Keratinocyte (primary cell): Measurements from ENCODE around the gene ZNF423. TPM values are rescaled to one million over a fixed set of nuclear protein-coding genes. Genes with fewer than 3 reads are reported as not detected.

ENCODE experiments used
- DNase-seq: peaks from one replicate; pipeline ENCODE4 v3.0.0-alpha.2; 2011; ENCODE audit warnings: low read depth, missing footprints, low spot score
- FAIRE-seq: peaks from 2 replicates; lab custom pipeline; 2011; peaks lifted over from hg19 to GRCh38; lab: Jason Lieb, UNC
- H2AFZ ChIP-seq: 2 replicates; pipeline ENCODE4 v1.6.0; 2012; ENCODE audit warnings: low read length, control low read depth, inconsistent platforms; ENCODE audit not compliant: control insufficient read depth
- H3K27ac ChIP-seq: 2 replicates; pipeline ENCODE4 v1.5.1; 2011; ENCODE audit warnings: low read length; ENCODE audit not compliant: control insufficient read depth, insufficient read depth
- H3K27me3 ChIP-seq: 3 replicates; pipeline ENCODE4 v1.6.0; 2011; ENCODE audit warnings: low read length; ENCODE audit not compliant: control insufficient read depth, insufficient read depth; ENCODE audit errors: extremely low read depth
- H3K36me3 ChIP-seq, 2 experiments: 2 replicates in 1 of 2; 3 replicates in 1 of 2; pipeline ENCODE4 v1.5.1; 2011; ENCODE audit warnings: low read length in 2 of 2, mild to moderate bottlenecking in 1 of 2; ENCODE audit not compliant: control insufficient read depth in 2 of 2, insufficient read depth in 2 of 2; ENCODE audit errors: extremely low read depth in 1 of 2
- H3K4me1 ChIP-seq: 3 replicates; pipeline ENCODE4 v1.5.1; 2011; ENCODE audit warnings: low read length; ENCODE audit not compliant: control insufficient read depth, insufficient read depth; ENCODE audit errors: extremely low read depth
- H3K4me2 ChIP-seq: 3 replicates; pipeline ENCODE4 v1.6.0; 2011; ENCODE audit warnings: low read depth, low read length; ENCODE audit not compliant: control insufficient read depth, insufficient read depth; ENCODE audit errors: extremely low read depth
- H3K4me3 ChIP-seq, 3 experiments: fragments of 200-600 bp in 1 of 3; sonication (generic) in 1 of 3; 2 replicates in 2 of 3; 3 replicates in 1 of 3; pipeline ENCODE4 v1.5.1; 2011 to 2016; ENCODE audit warnings: low read length in 3 of 3, mild to moderate bottlenecking in 3 of 3, control low read depth in 2 of 3, inconsistent platforms in 1 of 3, low read depth in 1 of 3, mixed read lengths in 1 of 3, mixed run types in 1 of 3, moderate library complexity in 1 of 3; ENCODE audit not compliant: control insufficient read depth in 2 of 3, insufficient read depth in 2 of 3; ENCODE audit errors: extremely low read depth in 1 of 3
- H3K79me2 ChIP-seq: 2 replicates; pipeline ENCODE4 v1.6.0; 2012; ENCODE audit warnings: low read length; ENCODE audit not compliant: control insufficient read depth, insufficient read depth
- H3K9ac ChIP-seq: 3 replicates; pipeline ENCODE4 v1.6.0; 2011; ENCODE audit warnings: low read length; ENCODE audit not compliant: control insufficient read depth, insufficient read depth; ENCODE audit errors: extremely low read depth
- H3K9me1 ChIP-seq: 3 replicates; pipeline ENCODE4 v1.6.0; 2011; ENCODE audit warnings: low read length; ENCODE audit not compliant: control insufficient read depth, insufficient read depth; ENCODE audit errors: extremely low read depth
- H3K9me3 ChIP-seq: 2 replicates; pipeline ENCODE4 v1.5.1; 2012; ENCODE audit warnings: low read depth, low read length; ENCODE audit not compliant: control insufficient read depth
- H4K20me1 ChIP-seq: 3 replicates; pipeline ENCODE4 v1.6.0; 2011; ENCODE audit warnings: low read length; ENCODE audit not compliant: control insufficient read depth, insufficient read depth; ENCODE audit errors: extremely low read depth
- CTCF ChIP-seq, 3 experiments: IDR thresholded peaks in 1 of 3; conservative IDR thresholded peaks in 1 of 3; optimal IDR thresholded peaks in 1 of 3; 2 replicates in 2 of 3; 3 replicates in 1 of 3; pipeline versions ENCODE3 to v1.5.1; 2011; ENCODE audit warnings: low read length in 3 of 3, mild to moderate bottlenecking in 3 of 3, moderate library complexity in 2 of 3, control low read depth in 1 of 3, inconsistent platforms in 1 of 3; ENCODE audit not compliant: insufficient read depth in 2 of 3; ENCODE audit errors: extremely low read depth in 1 of 3
- EZH2 ChIP-seq: IDR thresholded peaks from one replicate; pipeline ENCODE4 v1.6.1; 2012; ENCODE audit warnings: inconsistent platforms, mild to moderate bottlenecking, low read length, moderate library complexity
- dilution Hi-C: fragments of 300-500 bp; cut with MboI; formaldehyde crosslinking; loops from one replicate; pipeline ENCODE4 v1.7.0; 2020; ENCODE audit warnings: low sequenced_read_pairs; ENCODE audit not compliant: extremely low pct_ligation_motif_present
- polyA plus RNA-seq, 5 experiments: library from polyadenylated mRNA; depleted of rRNA in 3 of 5; stranded (reverse) in 3 of 5; stranded (forward) in 1 of 5; unstranded in 1 of 5; fragments of >200 nt; gene quantifications; 1 replicate in 1 of 5; 2 replicates in 3 of 5; 3 replicates in 1 of 5; pipeline versions ENCODE4 v1.2.1 to v1.2.3, GENCODE V29; 2011 to 2012; ENCODE audit warnings: missing spikeins in 2 of 5, low read depth in 1 of 5, low replicate concordance in 1 of 5

The ZNF423 gene
- polyA plus RNA-seq, 1 donor (not counting 4 experiments of a cell fraction or from before 2014, with no cell fraction given), result 0.05 TPM

GRCh38 chr16:49602976-49603310, 253.0 kb downstream of the ZNF423 start:
- Histone ChIP-seq H3K27ac (no peak overlapping the region), H3K4me3 (no peak overlapping the region), H3K9ac (no peak overlapping the region), H3K9me3 (no peaks in the 10 kb centered on the region), H3K79me2 (no peaks in the 10 kb centered on the region), H4K20me1 (no peaks in the 10 kb centered on the region), H3K9me1 (no peaks in the 10 kb centered on the region), H3K27me3 (no peaks in the 10 kb centered on the region), H3K4me1 (no peaks in the 10 kb centered on the region), H2AFZ (no peak overlapping the region), H3K36me3 (no peaks in the 10 kb centered on the region), H3K4me2 (no peak overlapping the region)
- dilution Hi-C loops, result no loop called here
- FAIRE-seq, result no peak
- no peak for DNase-seq
- TF ChIP-seq EZH2 (no peak), CTCF (optimal IDR thresholded peaks at IDR 0.05 in 1 of 3, IDR thresholded peaks at IDR 0.05 in 1 of 3, conservative IDR thresholded peaks at IDR 0.05 in 1 of 3; ENCODE audit: extremely low read depth in 1 of 3, insufficient read depth in 2 of 3, low read length in 3 of 3) (no peak)

GRCh38 chr16:49602201-49602975, 253.5 kb downstream of the ZNF423 start:
- dilution Hi-C loops, result no loop called here
- no peak for DNase-seq
- H3K4me1 ChIP-seq, result no peaks in the 10 kb centered on the region
- FAIRE-seq, result no peak
- no peaks in the 10 kb centered on the region for H4K20me1 ChIP-seq
- H3K4me2 ChIP-seq, result no peak overlapping the region
- H2AFZ ChIP-seq, result no peak overlapping the region
- no peaks in the 10 kb centered on the region for H3K9me3 ChIP-seq
- no peaks in the 10 kb centered on the region for H3K9me1 ChIP-seq
- no peaks in the 10 kb centered on the region for H3K27me3 ChIP-seq
- H3K4me3 ChIP-seq, result no peak overlapping the region
- no peak for TF ChIP-seq EZH2
- no peak overlapping the region for H3K27ac ChIP-seq
- H3K79me2 ChIP-seq, result no peaks in the 10 kb centered on the region
- H3K9ac ChIP-seq, result no peak overlapping the region
- no peaks in the 10 kb centered on the region for H3K36me3 ChIP-seq

GRCh38 chr16:49601576-49601975, 254.3 kb downstream of the ZNF423 start:
- no peak for FAIRE-seq
- dilution Hi-C loops, result no loop called here
- H3K27me3 ChIP-seq, result peaks cover 2% of the 10 kb centered on the region

More at GRCh38 chr16:49601576-49601975, 254.3 kb downstream of the ZNF423 start:
- H3K4me3 ChIP-seq, result no peak overlapping the region
- DNase-seq, result no peak
- H3K4me2 ChIP-seq, result no peak overlapping the region
- no peak overlapping the region for H3K27ac ChIP-seq
- H3K9me1 ChIP-seq, result no peaks in the 10 kb centered on the region
- H3K9ac ChIP-seq, result no peak overlapping the region
- H3K9me3 ChIP-seq, result no peaks in the 10 kb centered on the region
- no peaks in the 10 kb centered on the region for H3K79me2 ChIP-seq
- TF ChIP-seq EZH2 (no peak), CTCF (optimal IDR thresholded peaks at IDR 0.05 in 1 of 3, IDR thresholded peaks at IDR 0.05 in 1 of 3, conservative IDR thresholded peaks at IDR 0.05 in 1 of 3; ENCODE audit: extremely low read depth in 1 of 3, insufficient read depth in 2 of 3, low read length in 3 of 3) (no peak)
- H2AFZ ChIP-seq, result no peak overlapping the region
- no peaks in the 10 kb centered on the region for H3K4me1 ChIP-seq
- H4K20me1 ChIP-seq, result no peaks in the 10 kb centered on the region
- H3K36me3 ChIP-seq, result no peaks in the 10 kb centered on the region
